Fibroblast of skin of abdomen (primary cell): ENCODE data around the gene CLCF1.
"Not testable (repeated sequence)": the region's sequence is repeated elsewhere in the genome, so short reads cannot be mapped to it uniquely, and the experiment has no call there.

Experiments used
- DNase-seq: peaks from one replicate; pipeline ENCODE4 v3.0.0-alpha.2; 2013

The CLCF1 gene

DNA sequence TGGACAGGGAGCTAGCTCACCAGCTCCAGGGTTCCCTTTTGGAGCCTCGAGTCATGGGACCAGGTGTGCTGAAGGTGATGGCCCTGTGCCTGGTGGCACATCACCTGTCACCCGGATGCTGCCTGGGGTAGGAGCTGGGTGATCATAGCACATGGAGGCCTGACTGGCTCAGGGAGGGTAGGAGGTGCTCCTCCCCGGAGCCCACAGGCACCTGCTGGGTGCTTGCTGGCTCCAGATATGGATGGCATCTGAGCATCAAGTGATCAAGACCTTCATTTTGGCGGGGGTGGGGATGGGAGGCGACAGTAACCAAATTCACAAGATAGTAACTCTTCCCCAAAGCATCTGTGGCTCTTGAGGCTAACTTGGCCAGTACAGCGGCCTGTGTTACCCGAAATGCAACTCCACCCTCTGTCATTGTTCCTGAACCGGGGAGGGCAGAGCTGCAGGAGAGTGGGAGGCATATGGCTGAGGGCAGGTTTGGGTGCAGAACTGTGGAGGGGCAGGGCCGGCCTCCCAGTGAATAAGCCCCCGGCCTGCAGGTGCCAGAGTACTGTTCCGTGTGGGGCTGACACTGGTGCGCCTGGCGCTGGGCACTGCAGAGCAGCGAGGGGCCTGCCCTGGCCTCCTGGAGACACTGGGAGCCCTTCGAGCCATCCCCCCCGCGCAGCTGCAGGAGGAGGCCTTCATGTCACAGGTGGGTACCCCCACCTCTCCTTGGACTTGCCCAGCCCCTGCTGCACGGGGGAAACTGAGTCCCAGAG is 35.2 kb upstream of the CLCF1 start:
- DNase-seq, result no peak

DNA sequence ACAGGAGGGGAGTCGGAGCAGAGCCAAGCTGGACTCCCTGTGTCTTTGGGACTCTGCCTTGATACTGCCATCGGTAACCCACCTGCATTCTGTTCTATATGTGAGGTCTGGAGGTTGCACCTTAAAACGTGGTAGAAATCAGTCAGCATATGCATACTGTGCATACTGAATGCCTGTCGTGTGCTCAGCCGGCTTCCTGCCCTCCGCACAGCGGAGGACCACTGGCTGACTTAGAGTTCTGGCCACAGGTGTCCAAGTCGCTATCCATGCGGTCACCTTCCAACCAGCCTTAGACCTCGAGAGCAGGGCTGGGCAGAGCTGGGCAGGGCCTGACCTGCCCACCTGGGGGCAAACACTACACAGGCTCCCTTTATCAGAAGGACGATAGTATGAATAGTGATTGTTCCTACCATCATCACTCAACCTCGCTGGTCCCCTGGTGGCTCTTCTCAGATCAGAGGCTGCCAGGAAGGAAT is 34.3 kb upstream of the CLCF1 start:
- no peak for DNase-seq

DNA sequence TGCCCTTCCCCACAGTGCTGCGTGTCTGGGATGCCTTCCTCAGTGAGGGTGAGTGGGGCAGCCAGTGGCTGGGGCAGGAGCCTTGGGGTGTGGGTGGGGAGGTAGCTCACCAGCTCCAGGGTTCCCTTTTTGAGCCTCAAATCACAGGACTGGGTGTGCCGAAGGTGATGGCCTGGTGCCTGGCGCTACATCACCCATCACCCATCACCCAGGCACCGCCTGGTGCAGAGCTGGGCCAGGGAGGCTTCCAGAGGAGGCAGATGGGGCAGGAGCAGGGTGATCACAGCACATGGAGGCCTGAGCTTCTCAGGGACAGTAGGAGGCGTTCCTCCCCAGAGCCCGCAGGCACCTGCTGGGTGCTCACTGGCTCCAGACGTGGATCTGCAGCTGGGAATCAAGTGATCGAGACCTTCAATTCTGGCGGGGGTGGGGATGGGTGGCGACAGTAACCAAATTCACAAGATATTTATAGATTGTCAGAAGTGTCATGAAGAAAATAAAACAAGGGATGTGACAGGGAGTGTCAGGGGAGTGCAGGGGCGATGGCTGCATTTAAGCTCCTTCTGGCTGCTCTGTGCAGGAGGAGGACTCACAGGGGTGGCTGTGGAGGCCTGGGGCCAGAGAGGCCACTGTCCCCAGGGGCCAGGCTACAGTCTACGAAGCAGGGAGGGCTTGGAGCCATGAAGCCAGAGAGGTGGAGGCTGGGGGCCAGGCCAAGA is 33.7 kb upstream of the CLCF1 start:
- no peak for DNase-seq

DNA sequence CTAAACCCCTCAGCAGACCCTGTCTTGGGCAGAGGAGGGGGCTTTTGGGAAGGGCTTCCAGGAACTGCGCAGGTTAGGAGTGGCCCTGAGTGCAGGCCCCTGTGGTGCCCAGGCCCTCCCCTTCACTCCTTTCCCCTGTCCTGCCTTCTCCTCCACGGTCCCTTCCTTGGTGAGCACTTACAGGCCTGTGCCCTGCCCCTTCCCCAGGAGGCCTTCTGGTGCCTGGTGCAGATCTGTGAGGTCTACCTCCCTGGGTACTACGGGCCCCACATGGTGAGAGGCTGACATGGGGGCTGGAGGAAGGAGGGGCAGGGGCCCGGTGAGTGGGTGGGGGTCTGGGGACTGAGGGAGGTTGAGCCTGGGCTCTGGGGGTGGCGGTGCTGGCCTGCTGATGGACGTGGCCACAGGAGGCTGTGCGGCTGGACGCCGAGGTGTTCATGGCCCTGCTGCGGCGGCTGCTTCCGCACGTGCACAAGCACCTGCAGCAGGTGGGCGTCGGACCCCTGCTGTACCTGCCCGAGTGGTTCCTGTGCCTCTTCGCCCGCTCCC is 33.1 kb upstream of the CLCF1 start:
- no peak for DNase-seq

DNA sequence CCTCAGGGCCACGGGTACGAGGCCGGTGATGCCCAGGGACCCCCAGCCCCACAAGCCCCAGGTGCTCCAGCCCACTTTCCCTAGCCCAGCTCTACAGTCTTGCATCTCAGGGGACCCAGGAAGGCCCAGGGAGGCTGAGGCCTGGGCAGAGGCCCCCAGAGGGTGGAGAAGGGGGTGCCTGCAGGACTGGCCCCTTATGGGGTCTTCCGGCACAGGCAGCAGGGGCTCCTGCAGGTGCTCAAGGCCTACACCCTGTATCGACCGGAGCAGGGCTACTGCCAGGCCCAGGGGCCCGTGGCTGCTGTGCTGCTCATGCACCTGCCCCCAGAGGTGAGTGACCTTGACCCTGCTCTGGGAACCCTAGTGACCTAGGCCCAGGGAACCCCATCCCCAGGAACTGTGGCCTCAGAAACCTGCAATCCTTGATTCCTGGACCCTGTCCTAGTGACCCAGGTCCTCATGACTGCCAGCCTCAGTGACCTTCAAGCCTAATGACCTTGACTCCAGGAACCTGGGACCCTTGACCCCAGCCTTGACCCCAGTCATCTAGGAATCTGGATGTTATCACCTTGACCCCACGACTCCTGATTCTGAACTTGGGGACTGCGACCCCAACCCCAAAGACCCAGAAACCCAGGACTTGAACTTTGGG is 32.4 kb upstream of the CLCF1 start:
- no peak for DNase-seq

DNA sequence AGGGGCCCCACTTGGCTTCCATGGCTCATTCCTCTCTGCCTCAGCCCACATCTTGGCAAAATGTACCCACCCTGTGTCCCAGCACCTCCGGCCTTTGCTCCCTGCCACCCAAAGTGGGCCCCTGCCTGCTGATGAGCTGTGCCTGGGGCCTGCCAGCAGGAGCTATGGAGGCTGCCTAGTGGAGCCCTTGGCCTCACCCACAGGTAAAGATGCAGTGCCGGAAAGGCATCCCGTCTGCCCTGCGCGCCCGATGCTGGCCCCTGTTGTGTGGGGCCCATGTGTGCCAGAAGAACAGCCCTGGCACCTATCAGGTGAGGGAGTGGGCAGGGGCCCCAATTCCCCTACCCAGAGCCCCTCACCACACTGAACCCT is 31.8 kb upstream of the CLCF1 start:
- no peak for DNase-seq

DNA sequence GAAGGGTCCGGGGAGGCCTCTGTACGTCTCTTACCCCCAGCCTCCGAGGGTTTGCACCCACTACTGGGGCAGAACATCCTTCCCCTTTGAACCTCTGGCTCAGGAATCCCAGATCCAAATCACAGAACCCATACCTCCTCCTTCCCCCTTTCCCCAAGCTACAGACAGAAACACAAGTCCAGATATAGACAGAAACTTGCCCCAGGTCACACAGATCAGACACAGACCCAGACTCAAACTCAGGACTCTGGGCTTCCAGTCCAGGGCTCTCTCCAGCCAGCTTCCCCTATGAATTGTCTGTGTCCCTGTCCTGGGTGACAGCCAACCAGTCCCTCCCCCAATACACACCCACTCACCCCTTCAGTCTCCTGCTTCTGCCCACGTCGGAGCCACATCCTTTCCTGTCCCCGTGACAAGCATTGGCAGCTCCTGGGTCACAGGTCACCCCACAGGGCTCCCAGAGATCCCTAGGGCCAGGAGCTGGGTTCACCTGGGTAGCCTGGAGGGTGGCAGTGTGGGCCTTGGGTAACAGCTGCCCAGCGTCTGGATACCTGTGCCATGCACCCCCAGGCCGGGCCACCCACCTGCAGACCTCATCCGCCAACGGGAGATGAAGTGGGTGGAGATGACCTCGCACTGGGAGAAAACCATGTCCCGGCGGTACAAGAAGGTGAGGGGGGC is 31.3 kb upstream of the CLCF1 start:
- DNase-seq, result no peak

DNA sequence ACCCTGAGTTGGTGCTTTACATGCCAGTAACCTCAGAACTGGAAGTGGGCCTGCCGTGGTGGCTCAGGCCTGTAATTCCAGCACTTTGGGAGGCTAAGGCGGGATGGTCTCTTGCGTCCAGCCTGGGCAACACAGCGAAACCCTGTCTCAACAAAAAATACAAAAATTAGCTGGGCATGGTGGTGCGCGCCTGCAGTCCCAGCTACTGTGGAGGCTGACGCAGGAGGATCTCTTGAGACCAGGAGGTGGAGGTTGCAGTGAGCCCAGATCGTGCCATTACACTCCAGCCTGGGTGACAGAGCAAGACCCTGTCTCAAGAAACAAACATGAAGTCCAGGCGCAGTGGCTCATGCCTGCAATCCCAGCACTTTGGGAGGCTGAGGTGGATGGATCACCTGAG is 29.7 kb upstream of the CLCF1 start:
- DNase-seq, result not testable (repeated sequence)

DNA sequence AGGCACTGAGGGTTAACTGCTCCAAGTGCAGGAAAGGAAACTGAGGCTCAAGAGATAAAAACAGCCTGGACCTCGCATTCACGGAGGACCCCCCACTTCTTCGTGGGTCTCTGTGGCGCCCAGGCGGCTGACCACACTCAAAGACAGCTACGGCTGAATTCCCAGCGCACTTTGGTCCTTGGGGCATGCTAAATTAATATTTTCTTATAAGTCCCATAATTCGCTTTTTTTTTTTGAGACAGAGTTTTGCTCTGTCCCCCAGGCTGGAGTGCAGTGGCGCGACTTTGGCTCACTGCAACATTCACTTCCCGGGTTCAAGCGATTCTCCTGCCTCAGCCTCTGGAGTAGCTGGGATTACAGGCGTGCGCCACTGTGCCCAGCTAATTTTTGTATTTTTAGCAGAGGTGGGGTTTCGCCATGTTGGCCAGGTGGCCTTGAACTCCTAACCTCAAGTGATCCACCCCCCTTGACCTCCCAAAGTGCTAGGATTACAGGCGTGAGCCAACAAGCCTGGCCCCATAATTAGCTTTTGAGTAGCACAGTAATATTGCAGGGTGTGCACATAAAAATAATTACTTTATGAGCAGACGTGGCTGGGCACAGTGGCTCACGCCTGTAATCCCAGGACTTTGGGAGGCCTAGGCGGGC is 28.9 kb upstream of the CLCF1 start:
- DNase-seq, result not testable (repeated sequence)

DNA sequence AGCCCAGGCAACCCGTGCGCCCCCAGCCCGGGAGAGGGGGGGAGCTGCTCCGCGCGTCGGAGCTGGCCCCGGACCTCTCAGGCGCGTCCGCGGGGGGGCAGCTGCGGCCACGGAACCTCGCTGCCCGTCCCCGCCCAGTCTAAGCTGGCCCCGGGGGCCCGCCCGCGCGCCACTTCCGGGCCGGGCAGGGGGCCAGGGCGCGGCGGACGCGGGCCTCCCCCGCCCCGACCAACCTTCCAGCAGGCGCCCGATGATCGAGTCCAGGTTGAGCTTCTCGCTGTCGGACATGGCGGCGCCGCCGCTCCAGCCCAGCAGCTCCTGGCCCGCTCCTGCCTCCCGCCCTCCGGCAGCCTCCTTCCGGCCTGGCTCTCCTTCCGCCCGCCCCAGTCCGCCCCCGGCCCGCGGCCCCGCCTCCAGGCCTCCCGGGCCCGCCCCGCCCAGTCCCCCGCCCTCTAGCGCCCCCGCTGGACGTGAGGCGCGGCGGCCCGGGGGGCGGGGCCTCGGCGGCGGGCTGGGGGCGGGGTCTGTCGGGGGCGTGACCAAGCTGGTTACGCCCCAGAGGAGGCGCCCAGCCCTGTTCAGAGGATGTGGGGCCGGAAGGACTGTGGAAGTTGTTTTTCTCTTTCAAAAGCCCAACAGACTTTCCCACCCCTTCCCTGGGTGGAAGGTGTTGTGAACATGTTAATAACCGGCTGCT is 28.2 kb upstream of the CLCF1 start, which contains the start of gene PPP1CA:
PPP1CA (minus strand) TSS at position 364 of the 697 bp plus-strand sequence; CDS start at position 288, 76 bp downstream.
- peak; percentile 90 for DNase-seq

DNA sequence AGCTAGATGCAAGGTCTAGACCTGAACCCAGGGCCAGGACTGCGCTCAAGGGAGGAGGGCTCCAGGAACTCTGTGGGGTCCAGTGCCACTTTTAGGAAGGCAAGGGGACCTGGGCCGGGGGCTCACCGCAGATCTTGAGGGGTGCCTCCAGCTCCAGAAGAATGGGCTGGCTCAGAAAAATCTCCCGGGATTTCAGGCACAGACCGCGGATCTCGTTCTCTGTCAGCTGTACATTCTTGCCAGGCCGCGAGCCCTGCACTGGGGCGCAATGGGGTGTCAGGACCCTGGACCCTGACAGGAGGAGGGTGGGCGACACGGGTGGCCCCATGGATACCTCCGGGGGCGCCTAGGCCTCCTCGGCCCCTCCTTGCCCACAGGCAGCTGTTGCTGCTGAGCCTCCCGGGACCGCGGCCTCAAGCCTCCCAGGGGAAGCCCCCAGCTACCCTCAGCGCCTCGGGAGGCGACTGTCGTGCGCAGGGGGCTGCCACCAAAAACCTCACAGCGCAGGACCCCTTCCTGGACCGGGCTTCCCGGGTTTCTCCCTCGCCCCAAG is 27.6 kb upstream of the CLCF1 start:
- DNase-seq, result no peak

DNA sequence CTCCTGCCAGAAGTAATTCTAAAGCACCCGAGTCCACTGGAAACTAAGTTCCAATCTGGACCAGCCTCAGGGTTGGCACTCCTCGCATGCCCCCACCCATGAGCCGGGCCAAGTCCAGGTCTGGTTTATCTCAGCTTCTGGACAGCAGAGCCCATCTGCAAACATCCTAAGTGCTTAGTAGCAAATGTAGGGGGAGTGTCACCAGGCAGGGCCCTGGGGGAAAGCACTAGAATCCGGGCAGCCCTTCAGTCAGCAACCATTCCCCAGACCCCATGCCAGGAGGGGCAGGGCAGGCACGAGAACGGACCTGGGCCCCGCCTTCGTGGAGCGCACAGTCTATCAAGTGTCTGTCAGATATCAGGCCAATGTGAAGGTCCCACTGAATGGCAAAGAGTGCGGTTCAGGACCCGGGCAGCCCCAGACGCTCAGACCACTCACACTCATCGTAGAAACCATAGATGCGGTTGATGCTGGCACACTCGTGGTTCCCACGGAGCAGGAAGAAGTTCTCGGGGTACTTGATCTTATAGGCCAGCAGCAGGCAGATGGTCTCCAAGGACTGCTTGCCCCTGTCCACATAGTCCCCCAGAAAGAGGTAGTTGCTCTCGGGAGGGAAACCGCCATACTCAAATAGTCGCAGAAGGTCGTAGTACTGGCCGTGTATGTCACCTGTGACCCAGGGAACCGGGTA is 27.0 kb upstream of the CLCF1 start:
- DNase-seq, result no peak

DNA sequence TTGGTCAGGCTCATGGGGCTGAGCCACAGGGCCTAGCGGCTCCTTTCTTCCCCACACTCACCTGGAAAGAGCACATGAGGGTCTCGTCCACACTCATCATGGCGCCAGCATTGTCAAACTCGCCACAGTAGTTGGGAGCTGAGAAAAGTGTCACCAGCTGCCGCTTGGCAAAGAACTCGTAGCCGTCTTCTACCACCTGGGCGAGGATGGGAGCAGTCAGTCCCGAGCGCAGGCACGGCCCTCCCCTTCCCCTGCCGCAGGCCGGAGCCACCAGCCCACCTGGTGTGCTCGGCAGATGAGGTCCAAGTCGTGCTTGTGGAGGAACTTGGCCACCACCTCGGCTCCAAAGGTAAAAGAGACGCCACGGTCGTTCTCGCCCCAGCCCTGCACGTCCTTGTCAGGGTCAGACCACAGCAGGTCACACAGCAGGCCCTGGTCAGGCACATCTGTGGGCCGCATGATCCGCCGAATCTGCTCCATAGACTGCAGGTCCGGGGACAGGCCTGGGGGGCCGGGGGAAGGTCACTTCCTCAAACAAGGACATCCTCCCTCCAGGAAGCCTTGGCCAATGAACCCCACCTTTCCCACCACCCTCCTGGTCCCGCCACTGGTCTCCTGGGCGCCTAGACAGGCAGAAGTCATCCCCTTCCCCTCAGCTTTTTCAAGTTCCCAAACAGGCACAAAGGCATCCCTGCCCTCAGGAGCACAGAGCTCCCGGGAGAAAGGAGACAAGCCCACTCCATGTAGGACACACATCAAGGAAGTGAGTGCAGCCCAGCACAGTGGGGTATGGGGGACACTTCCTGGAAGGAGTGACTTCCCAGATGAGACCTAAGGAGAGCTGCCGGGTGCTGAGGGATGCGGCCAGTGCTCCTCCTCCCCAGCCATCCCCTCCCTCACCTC is 25.5 kb upstream of the CLCF1 start:
- no peak for DNase-seq

DNA sequence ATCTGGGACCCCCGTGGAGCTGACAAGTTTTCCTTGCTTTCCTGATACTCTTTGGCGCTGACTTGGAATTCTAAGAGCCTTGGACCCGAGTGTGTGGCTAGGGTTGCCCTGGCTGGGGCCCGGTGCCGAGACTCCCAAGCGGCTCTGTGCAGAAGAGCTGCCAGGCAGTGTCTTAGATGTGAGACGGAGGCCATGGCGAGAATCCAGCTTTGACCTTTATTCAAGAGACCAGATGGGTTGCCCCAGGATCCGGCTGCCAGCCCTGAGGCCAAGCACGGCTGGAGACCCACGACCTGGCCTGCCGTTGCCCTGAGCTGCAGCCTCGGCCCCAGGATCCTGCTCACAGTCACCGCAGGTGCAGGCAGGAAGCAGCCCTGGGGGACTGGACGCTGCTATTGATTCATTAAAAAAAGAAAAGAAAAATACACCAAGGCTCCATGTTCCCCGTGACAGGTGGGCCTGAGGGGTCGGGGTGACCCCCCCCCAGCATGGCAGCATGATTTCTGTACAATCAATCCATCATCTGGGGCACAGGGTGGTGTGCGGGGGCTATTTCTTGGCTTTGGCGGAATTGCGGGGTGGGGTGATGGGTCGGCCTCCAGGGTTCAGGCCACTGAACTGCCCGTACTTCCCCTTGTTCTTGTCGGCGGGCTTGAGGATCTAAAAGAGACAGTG is 24.7 kb upstream of the CLCF1 start:
- DNase-seq, result no peak

DNA sequence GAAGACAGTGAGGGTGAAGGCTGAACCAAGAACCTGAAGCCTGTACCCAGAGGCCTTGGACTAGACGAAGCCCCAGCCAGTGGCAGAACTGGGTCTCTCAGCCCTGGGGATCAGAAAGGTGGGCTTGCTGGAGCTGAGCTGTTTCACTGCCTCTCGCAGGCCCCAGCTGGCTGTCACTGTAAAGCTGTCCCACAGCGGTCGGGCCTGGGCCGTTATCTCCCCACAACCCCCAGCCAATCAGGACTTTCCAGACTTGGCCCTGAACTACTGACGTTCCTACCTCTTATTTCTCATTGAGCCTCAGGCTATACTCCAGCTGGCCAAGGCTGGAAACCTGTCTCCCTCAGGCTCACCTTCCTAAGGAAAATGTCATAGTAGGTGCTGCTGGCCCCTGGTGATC is 24.1 kb upstream of the CLCF1 start:
- no peak for DNase-seq

DNA sequence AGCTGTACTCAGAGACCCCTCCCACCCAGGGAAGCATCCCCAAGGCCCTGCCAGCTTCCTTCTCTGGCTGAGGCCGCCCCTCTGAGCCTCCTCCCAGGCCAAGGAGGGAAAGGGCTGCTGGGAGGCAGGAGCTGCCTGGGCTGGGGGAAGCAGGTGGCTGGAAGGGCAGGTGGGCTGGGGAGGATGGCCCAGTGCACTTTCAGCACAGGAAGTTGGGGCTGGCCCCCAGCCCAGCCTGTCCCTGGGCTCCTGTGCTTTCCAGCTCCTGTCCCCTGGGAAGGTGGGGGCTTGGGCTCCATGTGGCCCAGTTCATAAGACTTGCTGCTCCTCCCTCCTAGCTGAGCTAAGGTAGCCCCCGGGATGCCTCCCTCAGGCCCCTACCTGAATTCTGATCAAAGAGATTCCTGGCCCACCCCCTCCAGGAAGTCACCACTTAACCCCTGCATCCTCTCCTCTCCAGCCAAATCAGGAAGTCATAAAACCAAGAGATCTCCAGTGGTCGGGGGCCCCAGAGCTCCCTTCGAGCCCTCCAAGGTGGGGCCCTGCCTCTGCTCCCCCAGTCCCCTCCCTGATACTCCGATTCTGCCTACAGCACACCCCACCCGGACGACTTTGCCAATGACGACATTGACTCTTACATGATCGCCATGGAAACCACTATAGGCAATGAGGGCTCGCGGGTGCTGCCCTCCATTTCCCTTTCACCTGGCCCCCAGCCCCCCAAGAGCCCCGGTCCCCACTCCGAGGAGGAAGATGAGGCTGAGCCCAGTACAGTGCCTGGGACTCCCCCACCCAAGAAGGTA is 23.4 kb upstream of the CLCF1 start:
- no peak for DNase-seq

DNA sequence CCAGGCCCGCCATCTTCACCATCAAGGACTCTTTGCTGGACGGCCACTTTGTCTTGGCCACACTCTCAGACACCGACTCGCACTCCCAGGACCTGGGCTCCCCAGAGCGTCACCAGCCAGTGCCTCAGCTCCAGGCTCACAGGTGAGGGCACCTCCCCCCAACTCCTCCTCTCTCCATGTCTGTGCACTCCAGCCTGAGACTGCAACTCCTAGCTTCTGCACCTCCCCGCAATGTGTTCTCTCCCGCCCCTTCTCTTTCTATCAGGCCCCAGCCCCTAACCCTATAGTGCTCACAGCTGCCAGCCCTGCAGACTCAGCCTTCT is 22.8 kb upstream of the CLCF1 start:
- no peak for DNase-seq
